ENCODE measurements around the gene ATXN7. TPM values are rescaled to one million over a fixed set of nuclear protein-coding genes. Genes with fewer than 3 reads are reported as not detected.

The ATXN7 gene
- total and polyA plus RNA-seq, 2 donors from 2014 or later, result 1.4 to 36.4 TPM

DNA sequence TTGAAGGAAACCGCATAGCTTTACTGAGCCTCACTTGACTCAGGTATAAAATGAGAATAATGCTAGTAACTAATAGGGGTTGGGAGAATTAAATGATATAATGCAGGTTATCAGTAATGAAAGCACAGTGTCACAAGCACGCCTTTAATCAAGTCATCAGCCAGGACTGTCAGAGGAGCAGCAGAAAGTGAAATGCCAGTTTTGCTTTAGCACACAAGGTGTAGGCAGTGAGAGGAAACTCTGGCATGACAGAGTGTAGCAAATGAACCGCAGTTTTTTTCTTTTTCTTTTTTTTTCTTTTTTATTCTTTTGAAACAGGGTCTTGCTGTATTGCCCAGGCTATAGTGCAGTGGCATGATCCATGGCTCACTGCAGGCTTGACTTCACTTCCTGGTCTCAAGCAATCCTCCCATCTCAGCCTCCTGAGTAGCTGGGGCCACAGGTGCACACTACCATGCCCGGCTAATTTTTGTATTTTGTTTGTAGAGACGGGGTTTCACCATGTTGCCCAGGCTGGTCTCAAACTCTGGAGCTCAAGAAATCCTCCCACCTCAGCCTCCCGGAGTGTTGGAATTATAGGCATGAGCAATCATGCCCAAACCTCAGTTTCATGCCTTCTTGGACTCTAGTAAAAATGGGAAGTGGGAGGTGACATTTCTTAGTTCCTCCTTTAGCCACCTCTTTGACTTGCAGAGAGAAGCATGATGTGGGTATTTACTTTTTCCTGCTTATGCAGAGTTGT is 58.2 kb downstream of the ATXN7 start:
- TF ChIP-seq, protein P1, sequence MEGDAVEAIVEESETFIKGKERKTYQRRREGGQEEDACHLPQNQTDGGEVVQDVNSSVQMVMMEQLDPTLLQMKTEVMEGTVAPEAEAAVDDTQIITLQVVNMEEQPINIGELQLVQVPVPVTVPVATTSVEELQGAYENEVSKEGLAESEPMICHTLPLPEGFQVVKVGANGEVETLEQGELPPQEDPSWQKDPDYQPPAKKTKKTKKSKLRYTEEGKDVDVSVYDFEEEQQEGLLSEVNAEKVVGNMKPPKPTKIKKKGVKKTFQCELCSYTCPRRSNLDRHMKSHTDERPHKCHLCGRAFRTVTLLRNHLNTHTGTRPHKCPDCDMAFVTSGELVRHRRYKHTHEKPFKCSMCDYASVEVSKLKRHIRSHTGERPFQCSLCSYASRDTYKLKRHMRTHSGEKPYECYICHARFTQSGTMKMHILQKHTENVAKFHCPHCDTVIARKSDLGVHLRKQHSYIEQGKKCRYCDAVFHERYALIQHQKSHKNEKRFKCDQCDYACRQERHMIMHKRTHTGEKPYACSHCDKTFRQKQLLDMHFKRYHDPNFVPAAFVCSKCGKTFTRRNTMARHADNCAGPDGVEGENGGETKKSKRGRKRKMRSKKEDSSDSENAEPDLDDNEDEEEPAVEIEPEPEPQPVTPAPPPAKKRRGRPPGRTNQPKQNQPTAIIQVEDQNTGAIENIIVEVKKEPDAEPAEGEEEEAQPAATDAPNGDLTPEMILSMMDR (IDR thresholded peaks at IDR 0.05; ENCODE audit: borderline replicate concordance, extremely low read depth, insufficient read depth), result no peak
- Histone ChIP-seq H3K4me3 (ENCODE audit: low read length in 3 of 3) (no peak overlapping the region), H3K27me3 (ENCODE audit: control insufficient read depth, insufficient read depth, low read length) (no peaks in the 10 kb centered on the region), H3K36me3 (ENCODE audit: control insufficient read depth in 2 of 3, insufficient read depth in 3 of 3, low read length in 3 of 3) (peaks cover 9 to 33% (median 10%) of the 10 kb centered on the region in 3 donors), H3K9me3 (ENCODE audit: control insufficient read depth in 2 of 3, insufficient read depth in 1 of 3, low read length in 3 of 3) (no peaks in the 10 kb centered on the region), H3K9ac (ENCODE audit: low read length in 3 of 3) (no peak overlapping the region), H3K27ac (ENCODE audit: low read depth in 2 of 2, low read length in 2 of 2) (no peak overlapping the region), H3K4me1 (ENCODE audit: control insufficient read depth in 2 of 3, insufficient read depth in 2 of 3, low read depth in 1 of 3, low read length in 3 of 3) (no peaks in the 10 kb centered on the region)
- intact Hi-C loops (cut with DNase I), result no loop called here
- FAIRE-seq (no peak), DNase-seq (no peak)

DNA sequence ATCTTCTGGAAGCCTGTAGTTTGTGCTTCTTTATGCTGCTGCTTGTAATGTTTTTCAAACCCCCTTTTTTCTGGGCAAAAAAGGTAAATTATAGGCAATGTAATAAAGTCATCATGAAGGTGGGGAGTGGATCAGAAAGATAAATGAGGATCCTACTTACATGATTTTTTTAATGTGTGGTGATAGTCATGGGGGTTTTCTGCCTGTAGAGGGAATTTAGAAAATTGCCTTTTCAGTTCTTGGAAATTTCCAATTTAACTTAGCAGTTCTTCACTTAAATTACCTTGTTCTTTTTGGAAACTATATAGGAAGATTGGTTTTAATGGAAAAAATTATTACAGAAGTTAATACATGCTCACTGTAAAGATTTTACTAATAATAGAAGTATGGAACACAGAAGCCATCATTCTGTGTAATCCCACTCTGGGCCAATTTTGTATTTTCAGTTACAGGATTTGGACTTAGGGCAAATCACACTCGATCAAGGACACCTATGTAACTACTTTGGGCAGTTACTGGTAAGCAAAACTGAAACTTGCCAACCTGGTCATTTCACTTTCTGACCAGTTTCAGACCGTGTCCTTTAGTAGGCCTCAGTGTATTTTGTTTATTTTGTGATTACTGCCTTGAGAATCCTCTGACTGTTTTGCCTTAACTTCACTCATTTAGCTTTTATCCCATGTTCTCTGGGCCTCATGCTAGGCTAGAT is 59.0 kb downstream of the ATXN7 start:
- no peak for FAIRE-seq
- H3K4me3 ChIP-seq (ENCODE audit: low read length in 3 of 3), result no peak overlapping the region
- no peaks in the 10 kb centered on the region for H3K9me3 ChIP-seq (ENCODE audit: control insufficient read depth in 2 of 3, insufficient read depth in 1 of 3, low read length in 3 of 3)
- no peak overlapping the region for H3K9ac ChIP-seq (ENCODE audit: low read length in 3 of 3)
- H3K4me1 ChIP-seq (ENCODE audit: control insufficient read depth in 2 of 3, insufficient read depth in 2 of 3, low read depth in 1 of 3, low read length in 3 of 3), result no peaks in the 10 kb centered on the region
- H3K27ac ChIP-seq (ENCODE audit: low read depth in 2 of 2, low read length in 2 of 2), result no peak overlapping the region
- intact Hi-C loops (cut with DNase I), result no loop called here
- TF ChIP-seq, protein P1 (IDR thresholded peaks at IDR 0.05; ENCODE audit: borderline replicate concordance, extremely low read depth, insufficient read depth), result no peak
- no peak for DNase-seq
- peaks cover 7 to 26% (median 9%) of the 10 kb centered on the region in 3 donors for H3K36me3 ChIP-seq (ENCODE audit: control insufficient read depth in 2 of 3, insufficient read depth in 3 of 3, low read length in 3 of 3)
- no peaks in the 10 kb centered on the region for H3K27me3 ChIP-seq (ENCODE audit: control insufficient read depth, insufficient read depth, low read length)

DNA sequence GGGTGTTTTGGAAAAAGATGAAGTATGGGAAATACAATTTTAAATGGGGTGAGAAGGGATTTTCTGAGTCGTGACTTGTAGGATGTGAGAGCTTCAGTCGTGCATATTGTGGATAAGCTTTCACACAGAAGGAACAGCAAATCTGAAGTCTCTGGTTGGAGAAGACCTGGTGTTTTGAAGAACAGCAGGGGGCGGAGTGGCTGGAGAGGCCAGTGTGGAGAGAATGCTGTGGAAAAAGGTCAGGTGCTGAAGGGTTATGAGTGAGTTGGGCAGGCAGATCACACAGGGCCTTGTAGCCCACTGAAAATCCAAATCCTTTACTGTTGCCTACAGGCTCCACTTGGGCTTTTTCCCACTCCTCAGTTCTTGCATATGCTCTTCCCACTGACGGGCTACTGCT is 62.6 kb downstream of the ATXN7 start:
- no peak overlapping the region for H3K27ac ChIP-seq (ENCODE audit: low read depth in 2 of 2, low read length in 2 of 2)
- H3K4me3 ChIP-seq (ENCODE audit: low read length in 3 of 3), result no peak overlapping the region
- H3K4me1 ChIP-seq (ENCODE audit: control insufficient read depth in 2 of 3, insufficient read depth in 2 of 3, low read depth in 1 of 3, low read length in 3 of 3), result peaks cover 0 to 2% (median 0%) of the 10 kb centered on the region in 3 donors
- no peaks in the 10 kb centered on the region for H3K9me3 ChIP-seq (ENCODE audit: control insufficient read depth in 2 of 3, insufficient read depth in 1 of 3, low read length in 3 of 3)
- H3K36me3 ChIP-seq (ENCODE audit: control insufficient read depth in 2 of 3, insufficient read depth in 3 of 3, low read length in 3 of 3), result peaks cover 5 to 21% (median 9%) of the 10 kb centered on the region in 3 donors
- H3K9ac ChIP-seq (ENCODE audit: low read length in 3 of 3), result no peak overlapping the region
- no peaks in the 10 kb centered on the region for H3K27me3 ChIP-seq (ENCODE audit: control insufficient read depth, insufficient read depth, low read length)
- intact Hi-C loops (cut with DNase I), result no loop called here
- no peak for FAIRE-seq
- TF ChIP-seq, protein P1 (IDR thresholded peaks at IDR 0.05; ENCODE audit: borderline replicate concordance, extremely low read depth, insufficient read depth), result no peak
- DNase-seq, result no peak

All from kidney (tissue), 14 donors.